Stimulated activated CD4-positive, alpha-beta T cell treated with anti-CD3 and anti-CD28 coated beads, Interleukin-1b, Interleukin-23, amount 100 ng/mL, for 1 hour (primary cell): Measurements from ENCODE around the gene PLAGL2.
"Not testable (repeated sequence)": the region's sequence is repeated elsewhere in the genome, so short reads cannot be mapped to it uniquely, and the experiment has no call there.

Experiments used
- DNase-seq, 2 donors: peaks; one replicate each; pipeline ENCODE4 v3.0.0-alpha.2; 2020; ENCODE audit warnings: low read depth in 2 of 2

The PLAGL2 gene

DNA sequence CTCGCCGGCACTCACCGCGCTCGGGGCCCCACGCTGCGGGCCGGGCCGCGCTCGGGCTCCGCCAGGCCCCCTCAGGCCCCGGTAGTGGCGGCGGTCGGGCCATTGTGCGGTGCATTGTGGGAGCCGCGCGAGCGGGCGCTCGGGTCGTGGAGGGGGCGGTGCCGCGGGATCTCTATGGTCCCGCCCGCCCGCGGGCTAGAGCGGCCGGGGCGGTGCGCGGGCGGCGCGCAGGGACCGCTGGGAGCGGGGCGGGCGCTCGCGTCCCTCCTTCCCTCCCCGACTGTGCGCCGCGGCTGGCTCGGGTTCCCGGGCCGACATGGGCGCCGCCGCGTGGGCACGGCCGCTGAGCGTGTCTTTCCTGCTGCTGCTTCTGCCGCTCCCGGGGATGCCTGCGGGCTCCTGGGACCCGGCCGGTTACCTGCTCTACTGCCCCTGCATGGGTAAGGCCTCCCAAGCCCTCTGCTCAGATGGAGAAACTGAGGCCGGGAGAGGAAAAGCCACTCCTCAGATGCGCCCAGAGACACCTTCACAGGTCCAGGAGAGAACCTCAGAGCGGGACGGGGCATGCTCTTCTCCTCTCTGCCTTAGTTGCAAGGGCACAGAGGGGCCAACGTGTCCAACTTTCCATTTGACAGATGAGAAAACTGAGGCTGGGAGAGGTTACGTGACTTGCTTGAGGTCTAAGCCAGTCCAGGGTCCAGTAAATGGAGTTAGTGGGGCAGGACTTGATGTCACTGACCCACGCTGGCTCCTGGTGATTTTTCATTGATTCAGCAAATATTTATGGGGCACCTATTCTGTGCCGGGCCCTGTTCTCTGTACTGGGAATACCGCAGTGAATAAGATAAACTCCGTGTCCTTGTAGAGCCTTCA lies at the start of gene PLAGL2, which contains the start of gene POFUT1:
Gene PLAGL2, minus strand, starts transcription at position 118 of the 873 bp plus-strand sequence. CDS start 5,565 bp downstream, outside the sequence.
Gene POFUT1, plus strand, starts transcription at position 255 of the 873 bp plus-strand sequence. Its CDS starts 62 bp downstream, at position 317.
- peak; percentile 74 to 85 for DNase-seq

GRCh38 chr20:32252189-32252588 lies 44.6 kb upstream of the PLAGL2 start:
- DNase-seq: peak in 1 of 2 donors; percentile 66

DNA sequence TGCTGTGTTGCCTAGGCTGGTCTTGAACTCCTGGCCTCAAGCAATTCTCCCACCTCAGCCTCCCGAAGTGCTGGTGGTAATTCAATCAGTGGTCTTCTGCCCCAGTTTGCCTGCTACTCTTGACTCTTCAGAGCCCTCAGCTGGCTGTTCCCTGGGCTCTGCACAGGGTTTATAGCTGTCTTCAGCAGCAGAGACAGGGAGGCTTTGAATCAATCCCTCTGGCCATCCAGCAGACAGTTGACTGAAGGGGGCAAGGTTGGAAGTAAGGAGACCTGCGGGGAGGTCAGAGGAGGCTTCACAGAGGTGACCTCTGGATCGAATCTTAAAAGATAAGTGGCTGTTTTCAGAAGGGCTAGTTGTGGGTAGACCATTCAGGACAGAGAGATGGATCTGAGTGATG lies 43.9 kb upstream of the PLAGL2 start:
- no peak for DNase-seq

DNA sequence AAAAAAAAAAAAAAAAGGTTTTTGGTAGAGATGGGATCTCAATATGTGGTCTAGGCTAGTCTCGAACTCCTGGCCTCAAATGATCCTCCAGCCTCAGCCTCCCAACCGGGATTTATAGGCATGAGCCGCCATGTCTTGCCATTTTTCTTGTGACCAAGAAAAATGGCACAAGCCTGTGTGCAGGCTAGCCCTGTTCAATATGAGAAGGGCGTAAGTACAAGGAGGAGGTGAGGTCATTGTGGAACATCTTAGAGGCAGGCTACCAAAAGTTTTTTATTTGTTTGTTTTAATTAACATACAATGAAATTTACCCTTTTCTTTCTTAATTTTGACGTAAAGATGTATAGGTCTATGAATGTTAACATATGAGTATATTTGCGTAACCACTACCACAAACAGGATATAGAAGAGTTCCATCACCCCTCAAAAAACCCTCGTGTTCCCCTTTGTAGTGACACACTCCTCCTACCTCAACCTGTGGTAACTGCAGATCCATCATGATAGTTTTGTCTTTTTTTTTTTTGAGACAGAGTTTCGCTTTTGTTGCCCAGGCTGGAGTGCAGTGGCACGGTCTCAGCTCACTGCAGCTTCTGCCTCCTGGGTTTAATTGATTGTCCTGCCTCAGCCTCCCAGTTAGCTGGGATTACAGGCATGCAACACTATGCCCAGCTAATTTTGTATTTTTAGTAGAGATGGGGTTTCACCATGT lies 41.6 kb upstream of the PLAGL2 start:
- no peak for DNase-seq

DNA sequence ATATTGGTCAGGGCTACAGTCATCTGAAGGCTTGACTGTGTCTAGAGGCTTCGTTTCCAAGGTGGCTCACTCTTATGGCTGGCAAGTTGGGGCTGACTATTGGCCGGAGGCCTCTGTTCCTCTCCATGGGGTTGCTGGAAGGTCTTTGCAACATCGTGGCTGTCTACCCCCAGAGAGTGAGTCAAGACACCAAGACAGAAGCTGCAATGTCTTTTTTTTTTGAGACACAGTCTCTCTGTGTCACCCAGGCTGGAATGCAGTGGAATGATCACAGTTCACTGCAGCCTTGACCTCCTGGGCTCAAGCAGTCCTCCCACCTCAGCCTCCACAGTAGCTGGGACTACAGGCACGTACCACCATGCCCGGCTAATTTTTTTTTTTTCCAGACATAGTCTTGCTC lies 40.5 kb upstream of the PLAGL2 start:
- DNase-seq: no peak

GRCh38 chr20:32246208-32246607 lies 38.7 kb upstream of the PLAGL2 start:
- not testable (repeated sequence) for DNase-seq

GRCh38 chr20:32244959-32245358 lies 37.4 kb upstream of the PLAGL2 start:
- no peak for DNase-seq

DNA sequence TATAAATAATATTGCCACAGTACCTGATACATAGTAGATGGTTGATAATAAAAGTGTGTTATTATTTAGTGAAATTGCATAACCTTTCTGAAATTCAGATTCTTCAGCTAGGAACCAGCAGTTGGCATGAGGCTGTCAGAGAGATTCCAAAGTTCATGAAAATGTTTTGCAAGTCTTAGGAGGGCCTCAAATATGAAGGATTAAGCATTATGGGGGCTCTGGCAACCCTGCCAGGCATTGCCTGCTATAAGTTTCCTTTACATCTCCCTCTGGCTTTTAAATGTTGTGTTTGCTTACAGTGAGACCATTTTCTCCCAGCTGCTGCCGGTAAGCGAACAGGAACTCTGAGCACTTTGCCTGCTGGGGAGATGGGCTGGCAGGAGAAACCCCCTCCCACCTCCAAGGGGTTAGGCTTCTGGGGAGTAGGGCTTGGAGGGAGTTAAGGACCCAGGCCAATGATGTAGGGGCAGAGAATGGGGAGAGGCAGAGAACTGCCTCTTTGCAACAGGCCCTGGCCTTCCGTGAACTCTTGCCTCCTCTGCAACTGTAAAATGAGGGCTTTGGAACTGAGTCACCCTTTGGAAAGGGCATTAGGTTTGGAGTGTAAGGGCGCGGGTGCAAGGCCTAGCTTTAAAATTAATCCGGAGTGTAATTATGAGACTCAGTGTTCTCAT lies 36.7 kb upstream of the PLAGL2 start:
- no peak for DNase-seq

- DNase-seq: no peak
Measured at GRCh38 chr20:32241807-32242206, 34.3 kb upstream of the PLAGL2 start.

DNA sequence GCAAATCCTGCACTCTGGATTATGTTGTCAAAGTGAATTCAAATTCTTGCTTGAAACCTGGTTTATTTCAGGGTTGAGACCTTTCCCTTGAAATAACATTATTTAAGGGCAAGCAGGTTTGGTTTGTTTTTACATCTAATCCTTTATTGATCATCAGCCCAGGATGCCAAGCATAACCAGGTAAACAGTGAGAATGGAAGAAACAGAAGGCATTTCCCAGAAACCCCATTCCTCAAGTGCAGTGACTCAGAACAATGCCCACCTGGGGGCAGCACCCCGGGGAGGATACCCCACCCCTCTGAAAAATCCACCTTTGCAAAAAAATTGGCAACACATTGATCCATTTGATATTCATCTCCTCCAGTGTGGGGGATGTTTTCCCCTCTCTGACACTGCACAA lies 32.7 kb upstream of the PLAGL2 start:
- no peak for DNase-seq

GRCh38 chr20:32238483-32239425 lies 31.2 kb upstream of the PLAGL2 start:
- no peak for DNase-seq

DNA sequence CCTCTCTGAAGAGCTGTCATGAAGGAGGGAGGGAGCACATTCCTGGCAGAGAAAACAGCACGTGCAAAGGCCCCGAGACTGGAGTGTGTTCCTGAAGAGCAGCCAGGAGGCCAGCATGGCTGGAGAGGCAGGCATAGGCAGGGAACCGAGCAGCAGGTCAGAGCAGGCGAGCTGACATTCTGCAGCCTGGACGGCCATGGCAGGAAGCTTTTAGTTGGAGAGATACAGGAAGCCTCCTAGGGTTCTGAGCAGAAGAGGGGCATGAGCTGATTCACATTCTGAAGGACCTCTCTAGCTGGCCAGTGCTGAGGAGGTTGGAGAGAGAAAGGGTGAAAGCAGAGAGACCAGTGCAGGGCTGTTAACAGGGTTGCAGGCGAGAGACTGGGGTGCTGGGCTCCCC lies 29.9 kb upstream of the PLAGL2 start:
- DNase-seq: no peak

DNA sequence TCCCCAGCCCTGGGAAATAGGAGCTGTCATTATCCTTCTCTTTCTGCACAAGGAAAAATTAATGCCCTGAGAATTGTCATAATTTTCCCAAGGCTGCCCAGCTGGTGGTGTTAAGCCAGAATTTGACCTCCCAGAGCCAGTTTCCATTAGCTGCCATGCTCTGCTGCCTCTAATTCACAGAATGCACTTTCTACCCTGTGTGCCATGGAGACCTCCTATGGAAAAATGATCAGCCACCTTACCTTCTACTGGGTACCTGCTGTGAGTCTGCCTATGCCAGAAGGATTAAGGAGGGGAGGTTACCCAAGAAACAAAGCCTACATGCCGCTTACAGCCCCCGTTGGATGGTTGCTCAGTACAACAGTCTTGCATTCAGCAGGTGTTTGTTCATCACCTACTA lies 29.3 kb upstream of the PLAGL2 start:
- no peak for DNase-seq

DNA sequence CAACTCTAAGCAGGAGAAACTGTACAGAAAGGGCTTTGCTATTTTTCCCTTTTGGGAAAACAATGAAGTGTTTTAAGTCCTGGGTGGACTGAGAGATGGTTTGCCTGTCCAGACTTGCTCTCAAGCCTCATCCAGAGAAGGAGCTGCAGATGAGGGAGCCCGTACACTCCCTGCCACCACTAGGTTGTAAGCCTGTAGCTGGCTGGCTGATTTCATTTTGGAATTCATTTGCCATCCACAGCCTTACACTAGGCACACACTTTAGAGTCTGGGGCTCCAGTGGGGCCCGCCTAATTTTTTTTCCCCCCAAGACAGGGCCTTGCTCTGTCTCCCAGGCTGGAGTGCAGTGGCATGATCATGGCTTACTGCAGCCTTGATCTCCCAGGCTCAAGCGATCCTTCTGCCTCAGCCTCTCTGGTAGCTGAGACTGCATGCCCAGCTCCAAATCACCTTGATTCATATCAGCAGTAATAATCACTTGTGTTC lies 28.5 kb upstream of the PLAGL2 start:
- no peak for DNase-seq

DNA sequence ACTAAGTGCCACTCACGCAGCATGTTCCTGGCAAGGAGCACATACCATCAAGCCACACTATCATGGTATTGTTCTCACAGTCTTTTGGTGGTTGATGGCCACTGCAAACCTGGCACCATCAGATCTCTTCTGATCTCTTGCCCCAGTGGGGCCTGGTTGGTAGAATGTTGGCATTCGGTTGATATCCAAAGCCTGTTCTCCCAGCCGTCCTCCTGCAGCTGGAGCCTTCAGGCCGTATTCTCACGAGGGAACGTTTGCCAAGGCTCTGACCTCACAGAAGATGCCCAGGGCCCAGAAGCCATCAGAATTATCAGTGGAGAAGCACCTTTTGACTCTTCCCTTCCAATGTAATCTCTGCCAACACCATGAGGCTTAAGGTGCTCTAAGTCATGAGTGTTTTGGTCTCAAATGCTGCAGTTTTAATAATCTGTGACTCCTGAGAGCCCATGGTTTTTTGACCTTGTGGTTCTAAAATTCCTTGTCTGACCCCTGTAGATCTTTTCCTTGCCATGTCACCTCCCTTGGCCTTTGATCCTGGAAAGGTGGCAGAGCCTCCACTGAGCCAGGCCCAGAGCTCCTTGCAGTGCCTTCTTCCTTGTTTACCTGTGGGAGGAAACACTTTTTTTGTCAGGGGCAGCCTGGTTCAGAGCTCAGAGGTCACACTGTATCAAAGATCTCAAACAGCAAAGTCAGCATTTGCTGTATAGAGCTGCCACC lies 27.9 kb upstream of the PLAGL2 start:
- DNase-seq: no peak

DNA sequence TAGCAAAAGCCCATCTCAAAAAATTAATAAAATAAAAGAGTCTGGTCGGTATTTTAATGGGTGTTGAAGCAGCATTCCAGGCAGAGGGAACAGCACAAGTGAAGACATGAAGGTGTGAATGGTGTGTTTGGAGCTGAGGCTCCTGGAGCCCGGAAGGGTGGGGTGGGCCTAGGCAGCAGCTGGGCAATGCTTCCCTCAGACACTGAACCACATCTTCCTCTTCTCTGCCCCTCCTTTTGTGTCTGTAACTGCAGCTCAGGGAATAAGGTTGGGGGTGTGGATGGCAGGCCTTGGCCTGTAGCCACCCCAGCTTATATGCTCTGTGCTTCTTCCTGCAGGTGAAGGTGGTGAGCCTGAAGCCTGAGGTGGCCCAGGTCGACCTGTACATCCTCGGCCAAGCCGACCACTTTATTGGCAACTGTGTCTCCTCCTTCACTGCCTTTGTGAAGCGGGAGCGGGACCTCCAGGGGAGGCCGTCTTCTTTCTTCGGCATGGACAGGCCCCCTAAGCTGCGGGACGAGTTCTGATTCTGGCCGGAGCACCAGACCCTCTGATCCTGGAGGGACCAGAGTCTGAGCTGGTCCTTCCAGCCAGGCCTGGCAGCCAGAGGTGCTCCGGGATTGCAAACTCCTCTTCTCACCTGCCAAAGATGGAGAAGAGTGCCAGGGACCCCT lies 26.7 kb upstream of the PLAGL2 start:
- no peak for DNase-seq

GRCh38 chr20:32233286-32233685 lies 25.7 kb upstream of the PLAGL2 start:
- DNase-seq: no peak

DNA sequence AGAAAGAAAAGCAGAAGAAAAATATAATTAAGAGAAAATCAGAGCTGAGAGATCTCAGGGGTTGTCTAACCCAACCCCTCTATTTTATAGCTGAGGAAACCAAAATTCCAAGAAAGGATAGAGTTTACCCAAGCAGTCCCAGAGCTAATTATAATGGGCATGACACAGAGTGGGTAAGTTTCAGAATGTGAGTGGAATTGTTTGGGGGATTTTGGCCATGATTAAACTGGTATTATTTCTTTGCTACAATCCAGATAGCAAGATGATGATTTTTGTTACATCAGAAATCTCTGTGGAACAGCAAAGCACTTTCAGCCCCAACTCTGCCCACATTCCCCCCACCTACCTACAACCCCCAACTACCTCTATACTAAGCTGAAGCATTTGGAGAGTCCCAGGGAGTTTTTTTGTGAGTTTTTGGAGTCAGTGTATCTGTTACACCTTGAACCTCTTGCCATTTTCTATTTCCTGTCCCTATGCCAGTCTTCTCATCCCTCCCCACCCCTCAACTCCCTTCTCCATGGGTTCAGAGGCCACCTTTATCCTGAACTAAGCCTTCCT lies 24.9 kb upstream of the PLAGL2 start:
- no peak for DNase-seq

GRCh38 chr20:32231847-32232246 lies 24.3 kb upstream of the PLAGL2 start:
- DNase-seq: no peak
